Osteoblast (primary cell): ENCODE data around the gene TET2. TPM values are rescaled to one million over a fixed set of nuclear protein-coding genes. Genes with fewer than 3 reads are reported as not detected.

Source experiments
- DNase-seq: peaks from one replicate; pipeline ENCODE4 v3.0.0; 2011; ENCODE audit warnings: low spot score, mixed read lengths; ENCODE audit not compliant: insufficient read length; ENCODE audit errors: missing footprints
- H2AFZ ChIP-seq: 2 replicates; pipeline ENCODE4 v1.6.0; 2011; ENCODE audit warnings: mild to moderate bottlenecking, low read length
- H3K27ac ChIP-seq: 2 replicates; pipeline ENCODE4 v1.5.1; 2011; ENCODE audit warnings: mild to moderate bottlenecking, low read depth, low read length, moderate library complexity
- H3K27me3 ChIP-seq: 2 replicates; pipeline ENCODE4 v1.6.0; 2012; ENCODE audit warnings: mild to moderate bottlenecking, control low read depth, inconsistent platforms, low read length, moderate library complexity; ENCODE audit not compliant: insufficient read depth
- H3K36me3 ChIP-seq: 2 replicates; pipeline ENCODE4 v1.5.1; 2011; ENCODE audit warnings: mild to moderate bottlenecking, low read length, control low read depth, moderate library complexity; ENCODE audit not compliant: insufficient read depth
- H3K4me1 ChIP-seq: 2 replicates; pipeline ENCODE4 v1.5.1; 2011; ENCODE audit warnings: mild to moderate bottlenecking, low read length, control low read depth, moderate library complexity; ENCODE audit not compliant: insufficient read depth
- H3K4me2 ChIP-seq: 2 replicates; pipeline ENCODE4 v1.6.0; 2011; ENCODE audit warnings: mild to moderate bottlenecking, low read length; ENCODE audit not compliant: insufficient read depth
- H3K4me3 ChIP-seq: fragments of 200-600 bp; sonication (generic); 3 replicates; pipeline ENCODE4 v1.5.1; 2012; ENCODE audit warnings: mild to moderate bottlenecking, low read length, inconsistent platforms; ENCODE audit not compliant: insufficient read depth
- H3K79me2 ChIP-seq: 2 replicates; pipeline ENCODE4 v1.6.0; 2012; ENCODE audit warnings: mild to moderate bottlenecking, low read length, control low read depth, inconsistent platforms; ENCODE audit not compliant: insufficient read depth
- H3K9me3 ChIP-seq: 2 replicates; pipeline ENCODE4 v1.5.1; 2011; ENCODE audit warnings: low read depth, low read length, control low read depth
- H4K20me1 ChIP-seq: 2 replicates; pipeline ENCODE4 v1.6.0; 2012; ENCODE audit warnings: mild to moderate bottlenecking, low read length, control low read depth; ENCODE audit not compliant: insufficient read depth
- total RNA-seq: library from RNA; depleted of rRNA; stranded (reverse); fragments of >200 nt; gene quantifications from 2 replicates; pipeline ENCODE4 v1.2.3, GENCODE V29; 2012
- TF ChIP-seq, protein P1 (sequence below): IDR thresholded peaks from 2 replicates; pipeline ENCODE4 v1.5.1; 2011; ENCODE audit warnings: mild to moderate bottlenecking, low read depth, low read length, moderate library complexity; ENCODE audit errors: extremely low read depth

Gene TET2
- total RNA-seq, 1 donor = 15.9 TPM

DNA sequence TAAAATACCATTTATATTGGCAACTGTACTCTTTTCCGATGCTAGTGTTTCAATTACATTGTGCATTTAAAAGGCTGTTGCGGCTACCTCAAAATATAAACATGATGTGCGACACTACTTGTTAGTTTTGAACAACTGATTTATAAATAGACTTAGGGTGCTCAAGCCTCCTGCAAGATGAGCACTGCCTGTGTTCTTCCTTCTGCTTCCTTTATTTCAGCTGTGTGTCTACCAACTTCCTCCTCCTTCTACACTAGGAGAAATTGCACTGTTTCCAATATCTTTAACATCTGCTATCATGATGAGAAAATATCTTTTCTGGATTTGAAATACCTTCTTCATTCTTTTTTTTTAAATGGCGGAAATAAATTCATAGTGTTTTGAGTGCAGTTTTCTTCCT is 24.0 kb downstream of the TET2 start:
- Histone ChIP-seq H3K4me3 (no peak overlapping the region), H3K27ac (no peak overlapping the region), H3K4me1 (no peaks in the 10 kb centered on the region), H3K9me3 (no peaks in the 10 kb centered on the region), H3K36me3 (no peaks in the 10 kb centered on the region), H3K79me2 (peaks cover 13% of the 10 kb centered on the region), H3K4me2 (no peak overlapping the region), H3K27me3 (no peaks in the 10 kb centered on the region), H2AFZ (no peak overlapping the region), H4K20me1 (peaks cover 3% of the 10 kb centered on the region)
- DNase-seq = no peak
- TF ChIP-seq, protein P1, sequence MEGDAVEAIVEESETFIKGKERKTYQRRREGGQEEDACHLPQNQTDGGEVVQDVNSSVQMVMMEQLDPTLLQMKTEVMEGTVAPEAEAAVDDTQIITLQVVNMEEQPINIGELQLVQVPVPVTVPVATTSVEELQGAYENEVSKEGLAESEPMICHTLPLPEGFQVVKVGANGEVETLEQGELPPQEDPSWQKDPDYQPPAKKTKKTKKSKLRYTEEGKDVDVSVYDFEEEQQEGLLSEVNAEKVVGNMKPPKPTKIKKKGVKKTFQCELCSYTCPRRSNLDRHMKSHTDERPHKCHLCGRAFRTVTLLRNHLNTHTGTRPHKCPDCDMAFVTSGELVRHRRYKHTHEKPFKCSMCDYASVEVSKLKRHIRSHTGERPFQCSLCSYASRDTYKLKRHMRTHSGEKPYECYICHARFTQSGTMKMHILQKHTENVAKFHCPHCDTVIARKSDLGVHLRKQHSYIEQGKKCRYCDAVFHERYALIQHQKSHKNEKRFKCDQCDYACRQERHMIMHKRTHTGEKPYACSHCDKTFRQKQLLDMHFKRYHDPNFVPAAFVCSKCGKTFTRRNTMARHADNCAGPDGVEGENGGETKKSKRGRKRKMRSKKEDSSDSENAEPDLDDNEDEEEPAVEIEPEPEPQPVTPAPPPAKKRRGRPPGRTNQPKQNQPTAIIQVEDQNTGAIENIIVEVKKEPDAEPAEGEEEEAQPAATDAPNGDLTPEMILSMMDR = no peak

DNA sequence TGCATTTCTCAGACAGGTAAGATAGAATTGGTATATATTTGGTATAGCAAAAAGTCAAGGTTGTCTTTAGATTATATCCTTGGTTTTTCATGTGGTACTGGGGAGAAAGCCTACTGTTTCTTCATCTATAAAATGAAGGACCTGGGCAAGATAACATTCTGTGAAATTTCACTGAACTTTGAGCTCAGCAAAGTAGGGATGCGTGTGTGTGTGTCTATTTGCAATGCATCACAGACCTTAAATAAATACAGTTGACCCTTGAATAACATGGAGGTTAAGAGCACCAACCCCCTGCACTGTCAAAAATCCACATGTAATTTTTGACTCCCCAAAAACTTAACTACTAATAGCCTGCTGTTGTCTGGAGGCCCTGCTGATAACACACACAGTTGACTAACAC is 25.2 kb downstream of the TET2 start:
- DNase-seq = no peak
- Histone ChIP-seq H3K4me1 (no peaks in the 10 kb centered on the region), H4K20me1 (peaks cover 3% of the 10 kb centered on the region), H3K27ac (no peak overlapping the region), H3K27me3 (no peaks in the 10 kb centered on the region), H2AFZ (no peak overlapping the region), H3K9me3 (no peaks in the 10 kb centered on the region), H3K36me3 (no peaks in the 10 kb centered on the region), H3K4me2 (no peak overlapping the region), H3K79me2 (peaks cover 13% of the 10 kb centered on the region), H3K4me3 (no peak overlapping the region)
- TF ChIP-seq, protein P1 = no peak

DNA sequence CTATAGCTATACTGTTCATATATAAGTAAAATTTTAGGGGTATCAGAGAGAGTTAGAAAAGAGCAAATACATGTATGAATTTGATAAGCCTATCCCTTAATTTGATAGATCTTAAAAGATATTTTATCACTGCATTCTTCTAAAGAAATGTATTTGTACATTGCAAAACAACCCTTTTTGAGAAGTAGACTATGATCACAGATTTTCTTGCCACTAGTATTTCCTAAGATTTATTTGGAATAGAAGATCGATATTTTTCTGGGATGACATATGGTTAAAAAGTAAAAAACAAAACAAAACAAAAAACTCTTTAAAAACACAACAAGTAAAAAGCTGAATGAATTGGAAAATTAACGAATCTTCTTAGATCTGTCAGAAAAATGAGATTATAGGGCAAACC is 27.4 kb downstream of the TET2 start:
- TF ChIP-seq, protein P1 = no peak
- H3K27me3 ChIP-seq = no peaks in the 10 kb centered on the region
- H3K36me3 ChIP-seq = no peaks in the 10 kb centered on the region
- no peak overlapping the region for H3K4me2 ChIP-seq
- peaks cover 3% of the 10 kb centered on the region for H4K20me1 ChIP-seq
- no peak overlapping the region for H3K4me3 ChIP-seq
- DNase-seq = no peak
- H3K79me2 ChIP-seq = peaks cover 13% of the 10 kb centered on the region
- no peaks in the 10 kb centered on the region for H3K4me1 ChIP-seq
- no peaks in the 10 kb centered on the region for H3K9me3 ChIP-seq
- H2AFZ ChIP-seq = no peak overlapping the region
- H3K27ac ChIP-seq = no peak overlapping the region

DNA sequence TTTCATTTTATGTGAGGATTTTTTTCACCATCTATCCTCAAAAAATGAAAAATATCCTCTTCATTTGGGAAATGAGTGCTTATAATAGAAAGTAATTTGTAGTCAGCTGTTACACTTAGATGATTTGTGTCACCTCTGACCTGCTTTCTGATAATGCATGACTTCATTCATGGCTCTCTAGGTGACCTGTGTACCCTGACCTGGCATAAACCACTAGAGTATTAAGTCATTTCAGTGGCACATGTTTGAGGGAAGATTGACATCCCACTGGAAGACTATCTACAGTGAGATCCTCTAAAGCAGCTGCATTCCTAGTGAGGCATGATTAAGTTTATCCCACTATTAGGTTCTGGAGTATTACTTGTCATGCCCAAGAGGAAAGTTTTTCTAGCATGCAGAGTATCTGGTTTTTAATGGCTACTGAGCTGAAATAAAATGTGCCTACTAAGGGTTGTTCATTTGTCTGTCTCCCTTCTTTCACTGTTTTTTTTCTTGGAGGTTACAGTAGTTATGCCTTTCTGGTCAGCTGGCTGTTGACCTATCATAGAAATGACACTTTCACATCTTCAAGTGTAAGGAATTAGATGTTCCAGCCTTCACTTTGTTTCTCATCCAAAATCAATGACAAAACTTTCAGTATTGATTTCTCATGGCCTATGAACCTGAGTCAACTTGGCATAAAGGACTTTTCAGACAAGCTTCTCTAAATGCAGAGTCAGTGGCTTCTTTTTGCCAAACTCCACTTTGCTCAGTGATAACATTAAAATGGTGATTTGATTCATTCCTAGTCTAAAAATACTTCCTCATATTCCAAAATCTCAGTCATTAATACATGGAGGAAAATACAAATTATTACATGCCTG is 33.1 kb downstream of the TET2 start:
- Histone ChIP-seq H3K27me3 (no peaks in the 10 kb centered on the region), H3K36me3 (no peaks in the 10 kb centered on the region), H3K9me3 (no peaks in the 10 kb centered on the region), H3K4me3 (no peak overlapping the region), H2AFZ (no peak overlapping the region), H4K20me1 (peaks cover 7% of the 10 kb centered on the region), H3K79me2 (peaks cover 6% of the 10 kb centered on the region), H3K4me1 (peaks cover 2% of the 10 kb centered on the region), H3K4me2 (no peak overlapping the region), H3K27ac (no peak overlapping the region)
- TF ChIP-seq, protein P1 = no peak
- DNase-seq = peak; percentile 31
